Cardiac fibroblast (primary cell): ENCODE results near the gene C1GALT1C1L.
A peak's percentile ranks its signal among the peaks of the same experiment; 100 is the strongest.

Source experiments
- DNase-seq, 2 donors: peaks; one replicate each; pipeline versions ENCODE4 v3.0.0 to v3.0.0-alpha.2; 2010; ENCODE audit warnings: low read depth in 2 of 2
- H3K4me3 ChIP-seq, 2 donors: replicated peaks in 1 of 2; 1 replicate in 1 of 2; 2 replicates in 1 of 2; pipeline ENCODE4 v1.5.1; 2011; ENCODE audit warnings: low read depth in 2 of 2, low read length in 2 of 2, mild to moderate bottlenecking in 2 of 2, moderate library complexity in 1 of 2
- TF ChIP-seq, protein P1 (sequence below): IDR thresholded peaks from one replicate; pipeline ENCODE4 v1.5.1; 2011; ENCODE audit warnings: low read depth, mild to moderate bottlenecking, low read length, inconsistent platforms

C1GALT1C1L gene

GRCh38 chr2:43676322-43677050, at the start of gene C1GALT1C1L:
C1GALT1C1L (minus strand) TSS chr2:43676429; CDS start chr2:43676322, 107 bp downstream.
- TF ChIP-seq, protein P1, sequence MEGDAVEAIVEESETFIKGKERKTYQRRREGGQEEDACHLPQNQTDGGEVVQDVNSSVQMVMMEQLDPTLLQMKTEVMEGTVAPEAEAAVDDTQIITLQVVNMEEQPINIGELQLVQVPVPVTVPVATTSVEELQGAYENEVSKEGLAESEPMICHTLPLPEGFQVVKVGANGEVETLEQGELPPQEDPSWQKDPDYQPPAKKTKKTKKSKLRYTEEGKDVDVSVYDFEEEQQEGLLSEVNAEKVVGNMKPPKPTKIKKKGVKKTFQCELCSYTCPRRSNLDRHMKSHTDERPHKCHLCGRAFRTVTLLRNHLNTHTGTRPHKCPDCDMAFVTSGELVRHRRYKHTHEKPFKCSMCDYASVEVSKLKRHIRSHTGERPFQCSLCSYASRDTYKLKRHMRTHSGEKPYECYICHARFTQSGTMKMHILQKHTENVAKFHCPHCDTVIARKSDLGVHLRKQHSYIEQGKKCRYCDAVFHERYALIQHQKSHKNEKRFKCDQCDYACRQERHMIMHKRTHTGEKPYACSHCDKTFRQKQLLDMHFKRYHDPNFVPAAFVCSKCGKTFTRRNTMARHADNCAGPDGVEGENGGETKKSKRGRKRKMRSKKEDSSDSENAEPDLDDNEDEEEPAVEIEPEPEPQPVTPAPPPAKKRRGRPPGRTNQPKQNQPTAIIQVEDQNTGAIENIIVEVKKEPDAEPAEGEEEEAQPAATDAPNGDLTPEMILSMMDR = no peak
- peak; percentile 41 to 64 for DNase-seq
- peak within 1 kb of the TSS; percentile 50 to 58 for H3K4me3 ChIP-seq

DNA sequence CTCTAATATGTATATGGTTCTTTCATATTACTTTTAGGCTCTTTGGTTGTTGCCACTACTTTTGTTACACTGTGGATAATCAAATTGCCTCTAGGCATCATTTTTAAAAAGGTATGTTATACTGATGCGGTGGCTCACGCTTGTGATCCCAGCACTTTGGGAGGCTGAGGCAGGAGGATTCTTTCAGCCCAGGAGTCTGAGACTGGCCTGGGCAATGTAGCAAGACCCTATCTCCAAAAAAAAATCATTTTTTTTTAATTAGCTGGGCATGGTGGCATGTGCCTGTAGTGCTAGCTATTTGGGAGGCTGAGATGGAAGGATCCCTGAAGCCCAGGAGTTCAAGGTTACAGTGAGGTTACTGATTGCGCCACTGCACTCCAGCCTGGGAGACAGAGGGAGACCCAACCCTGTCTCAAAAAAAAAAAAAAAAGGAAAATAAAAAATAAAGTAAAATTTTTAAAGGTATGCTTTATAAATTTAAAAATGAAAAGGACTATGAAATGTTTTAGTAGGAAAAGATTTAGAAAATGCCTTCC, 49.5 kb upstream of the C1GALT1C1L start:
- DNase-seq = no peak
- no peak overlapping the region for H3K4me3 ChIP-seq
- TF ChIP-seq, protein P1 = no peak

- no peak overlapping the region for H3K4me3 ChIP-seq
- TF ChIP-seq, protein P1 = no peak
- DNase-seq = peak; percentile 17 to 27
These were observed 48.7 kb upstream of the C1GALT1C1L start for GRCh38 chr2:43724728-43725526.

DNA sequence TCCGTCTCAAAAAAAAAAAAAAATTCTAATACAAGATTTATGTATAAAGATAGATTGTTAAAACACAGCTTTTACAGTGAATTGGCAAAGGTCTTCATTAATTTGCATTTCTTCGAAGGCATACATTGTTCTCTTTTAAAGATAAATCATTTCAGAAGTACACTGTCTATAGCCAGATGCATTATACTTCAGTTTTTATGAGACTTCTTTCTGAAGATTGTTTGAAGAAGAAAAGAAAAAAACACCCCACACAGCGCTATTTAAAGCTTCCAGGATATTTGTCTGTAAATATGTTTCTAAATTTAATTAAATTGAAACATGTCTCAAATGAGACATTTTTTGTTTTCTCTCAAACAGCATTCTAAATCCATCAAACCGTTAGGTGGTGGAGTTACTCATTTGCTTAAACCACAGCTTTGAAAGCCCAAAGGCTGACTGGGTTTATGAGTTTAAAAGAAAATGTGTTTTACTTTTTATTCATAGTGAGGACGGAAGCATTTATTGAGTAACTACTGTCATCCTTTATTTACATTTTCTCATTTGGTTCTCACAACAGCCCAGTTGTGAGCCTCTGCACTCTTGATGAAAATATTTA, 42.4 kb upstream of the C1GALT1C1L start:
- TF ChIP-seq, protein P1 = no peak
- H3K4me3 ChIP-seq = no peak overlapping the region
- no peak for DNase-seq

GRCh38 chr2:43717322-43717721, 41.1 kb upstream of the C1GALT1C1L start:
- no peak for DNase-seq
- TF ChIP-seq, protein P1 = no peak
- no peak overlapping the region for H3K4me3 ChIP-seq

DNA sequence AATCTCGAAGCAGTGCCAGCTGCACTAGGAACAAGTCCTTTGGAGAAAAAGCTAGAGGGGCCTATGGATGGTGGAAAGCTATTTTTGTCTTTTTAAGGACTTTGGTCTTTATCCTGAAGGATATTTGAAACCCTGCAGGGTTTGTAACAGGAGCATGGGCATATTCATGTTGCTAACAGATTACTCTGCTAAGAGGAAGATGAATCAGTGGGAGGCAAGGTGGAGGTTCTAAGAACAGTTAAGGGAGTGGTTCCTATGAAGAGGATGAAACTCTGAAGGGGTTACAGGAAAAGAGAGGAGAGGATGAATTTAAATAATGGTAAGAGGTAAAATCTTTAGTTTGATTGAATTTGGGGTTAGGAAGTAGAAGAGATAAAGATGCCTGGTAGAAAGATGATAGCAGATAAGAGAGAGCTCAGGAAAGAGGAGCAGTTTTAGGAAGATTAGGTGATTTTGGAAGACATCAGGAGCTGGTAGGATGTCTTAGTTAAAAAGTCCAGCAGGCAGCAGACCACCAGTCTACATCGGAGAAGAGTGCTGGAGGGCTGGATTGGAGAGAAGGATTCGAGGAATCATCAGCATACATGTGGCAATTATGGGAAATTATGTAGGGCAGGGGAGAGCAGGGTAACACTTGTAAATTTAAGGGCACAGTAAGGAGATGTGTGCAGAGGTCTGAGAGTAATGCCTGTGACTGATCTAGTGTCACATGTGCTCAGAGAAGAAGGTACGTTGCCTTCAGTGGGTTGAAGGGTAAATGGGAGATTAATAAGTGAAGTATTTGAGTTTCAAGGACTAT, 39.3 kb upstream of the C1GALT1C1L start:
- no peak overlapping the region for H3K4me3 ChIP-seq
- no peak for DNase-seq
- TF ChIP-seq, protein P1 = no peak
